Activated CD4-positive, alpha-beta memory T cell treated with anti-CD3 and anti-CD28 coated beads for 36 hours (primary cell): ENCODE results near the gene YWHAB. TPM values are rescaled to one million over a fixed set of nuclear protein-coding genes. Genes with fewer than 3 reads are reported as not detected.

Experiments used
- CTCF ChIA-PET: fragments of 350-600 bp; sonication (Branson Sonifier 250); formaldehyde crosslinking; loops from one replicate; lab custom pipeline; 2021; ENCODE audit warnings: antibody characterized with exemption, inconsistent platforms; lab: Charles Lee
- POLR2A ChIA-PET: fragments of 350-600 bp; sonication (Branson Sonifier 250); formaldehyde crosslinking; loops from one replicate; lab custom pipeline; 2021; ENCODE audit warnings: antibody characterized with exemption; lab: Charles Lee
- DNase-seq: peaks from one replicate; pipeline ENCODE4 v3.0.0-alpha.2; 2020
- H3K27ac Mint-ChIP-seq: one replicate; pipeline ENCODE4 v1.8.0; 2021; ENCODE audit warnings: mixed read lengths
- H3K27me3 Mint-ChIP-seq: one replicate; pipeline ENCODE4 v1.8.0; 2021; ENCODE audit warnings: mixed read lengths
- H3K36me3 Mint-ChIP-seq: one replicate; pipeline ENCODE4 v1.8.0; 2021; ENCODE audit warnings: mixed read lengths
- H3K4me1 Mint-ChIP-seq: one replicate; pipeline ENCODE4 v1.8.0; 2021; ENCODE audit warnings: low read depth, mixed read lengths
- H3K4me3 Mint-ChIP-seq: one replicate; pipeline ENCODE4 v1.8.0; 2021; ENCODE audit warnings: mild to moderate bottlenecking, mixed read lengths
- H3K9me3 Mint-ChIP-seq: one replicate; pipeline ENCODE4 v1.8.0; 2021; ENCODE audit warnings: mixed read lengths
- intact Hi-C: fragments of 100-400 bp; cut with micrococcal nuclease; formaldehyde crosslinking; loops from one replicate; pipeline ENCODE4 v1.15.1; 2023
- total RNA-seq, 2 experiments: library from RNA; stranded (reverse); gene quantifications; one replicate each; pipeline ENCODE4 v1.2.3, GENCODE V29; 2021

Gene YWHAB
- 100 to 1,000 TPM; 280 to 284 TPM for total RNA-seq

- peak within 1 kb of the TSS; percentile 85 for H3K4me3 Mint-ChIP-seq
- H3K4me1 Mint-ChIP-seq, result peaks cover 48% of the 10 kb centered on the region
- intact Hi-C loops, result loop anchor here (1.0 to 10.0 kb wide), 4 partner anchors 25 to 671 kb away; partner anchors contain the start of genes OSER1, PABPC1L and STK4
- H3K36me3 Mint-ChIP-seq, result peaks cover 22% of the 10 kb centered on the region
- DNase-seq, result peak; percentile 99
- H3K27me3 Mint-ChIP-seq, result no peaks in the 10 kb centered on the region
- no peaks in the 10 kb centered on the region for H3K9me3 Mint-ChIP-seq
- ChIA-PET POLR2A (interaction anchor here (0.9 to 1.1 kb wide), 3 partner anchors 9 to 74 kb away, joined by 3 to 5 read pairs (median 5); partner anchors contain the start of gene TOMM34), CTCF (interaction anchor here (0.6 to 0.8 kb wide), 2 partner anchors 13 to 405 kb away, joined by 3 to 4 read pairs; no protein-coding TSS in a partner anchor)
- H3K27ac Mint-ChIP-seq, result peak within 1 kb of the TSS; percentile 82
These were observed at the start of gene YWHAB for GRCh38 chr20:44885392-44886265. Gene YWHAB (plus strand): TSS chr20:44885705. CDS start chr20:44901534, 15,829 bp downstream.

GRCh38 chr20:44836601-44837120 lies 48.8 kb upstream of the YWHAB start:
- POLR2A ChIA-PET, result no interaction called here
- CTCF ChIA-PET, result no interaction called here
- DNase-seq, result no peak
- intact Hi-C loops, result no loop called here
- Mint-ChIP-seq H3K27ac (no peak overlapping the region), H3K4me3 (no peak overlapping the region), H3K4me1 (peaks cover 6% of the 10 kb centered on the region), H3K27me3 (peaks cover 13% of the 10 kb centered on the region), H3K9me3 (no peaks in the 10 kb centered on the region), H3K36me3 (no peaks in the 10 kb centered on the region)

GRCh38 chr20:44837946-44838345 lies 47.6 kb upstream of the YWHAB start:
- no peak overlapping the region for H3K27ac Mint-ChIP-seq
- DNase-seq, result no peak
- peaks cover 20% of the 10 kb centered on the region for H3K27me3 Mint-ChIP-seq
- peaks cover 6% of the 10 kb centered on the region for H3K4me1 Mint-ChIP-seq
- H3K4me3 Mint-ChIP-seq, result no peak overlapping the region
- intact Hi-C loops, result no loop called here
- no peaks in the 10 kb centered on the region for H3K9me3 Mint-ChIP-seq
- ChIA-PET POLR2A (no interaction called here), CTCF (no interaction called here)
- H3K36me3 Mint-ChIP-seq, result no peaks in the 10 kb centered on the region

- Mint-ChIP-seq H3K9me3 (no peaks in the 10 kb centered on the region), H3K36me3 (no peaks in the 10 kb centered on the region), H3K4me3 (no peak overlapping the region), H3K27ac (no peak overlapping the region), H3K27me3 (peaks cover 20% of the 10 kb centered on the region), H3K4me1 (peaks cover 6% of the 10 kb centered on the region)
- DNase-seq, result no peak
- CTCF ChIA-PET, result no interaction called here
- POLR2A ChIA-PET, result no interaction called here
- intact Hi-C loops, result no loop called here
These were observed 47.0 kb upstream of the YWHAB start for GRCh38 chr20:44838521-44838920.

GRCh38 chr20:44839481-44839880 lies 46.0 kb upstream of the YWHAB start:
- Mint-ChIP-seq H3K36me3 (no peaks in the 10 kb centered on the region), H3K9me3 (no peaks in the 10 kb centered on the region), H3K4me1 (peaks cover 8% of the 10 kb centered on the region), H3K27ac (no peak overlapping the region), H3K27me3 (peaks cover 20% of the 10 kb centered on the region), H3K4me3 (no peak overlapping the region)
- ChIA-PET CTCF (interaction anchor here (0.6 to 1.2 kb wide), 2 partner anchors 27 to 603 kb away, joined by 3 to 6 read pairs; no protein-coding TSS in a partner anchor), POLR2A (no interaction called here)
- no peak for DNase-seq
- intact Hi-C loops, result no loop called here

- peaks cover 2% of the 10 kb centered on the region for H3K4me1 Mint-ChIP-seq
- H3K4me3 Mint-ChIP-seq, result no peak overlapping the region
- POLR2A ChIA-PET, result no interaction called here
- no peaks in the 10 kb centered on the region for H3K9me3 Mint-ChIP-seq
- no peaks in the 10 kb centered on the region for H3K36me3 Mint-ChIP-seq
- CTCF ChIA-PET, result interaction anchor here (1.2 kb wide), 1 partner anchor 26 kb away, joined by 6 read pairs; no protein-coding TSS in a partner anchor
- intact Hi-C loops, result no loop called here
- no peak for DNase-seq
- H3K27me3 Mint-ChIP-seq, result peaks cover 17% of the 10 kb centered on the region
- H3K27ac Mint-ChIP-seq, result no peak overlapping the region
These were observed 44.7 kb upstream of the YWHAB start for GRCh38 chr20:44840826-44841225.

- no peak overlapping the region for H3K27ac Mint-ChIP-seq
- no peaks in the 10 kb centered on the region for H3K36me3 Mint-ChIP-seq
- H3K4me3 Mint-ChIP-seq, result no peak overlapping the region
- no peaks in the 10 kb centered on the region for H3K9me3 Mint-ChIP-seq
- DNase-seq, result no peak
- H3K27me3 Mint-ChIP-seq, result peaks cover 17% of the 10 kb centered on the region
- POLR2A ChIA-PET, result no interaction called here
- intact Hi-C loops, result no loop called here
- H3K4me1 Mint-ChIP-seq, result peaks cover 2% of the 10 kb centered on the region
- CTCF ChIA-PET, result no interaction called here
These were observed 43.5 kb upstream of the YWHAB start for GRCh38 chr20:44841955-44842354.

- Mint-ChIP-seq H3K27me3 (peaks cover 12% of the 10 kb centered on the region), H3K4me1 (peaks cover 2% of the 10 kb centered on the region), H3K4me3 (no peak overlapping the region), H3K9me3 (no peaks in the 10 kb centered on the region), H3K27ac (no peak overlapping the region), H3K36me3 (no peaks in the 10 kb centered on the region)
- CTCF ChIA-PET, result no interaction called here
- intact Hi-C loops, result no loop called here
- peak; percentile 26 for DNase-seq
- POLR2A ChIA-PET, result no interaction called here
These were observed 41.6 kb upstream of the YWHAB start for GRCh38 chr20:44843876-44844275.

- ChIA-PET CTCF (interaction anchor here (0.9 to 2.0 kb wide), 3 partner anchors 8 to 163 kb away, joined by 3 to 4 read pairs (median 3); no protein-coding TSS in a partner anchor), POLR2A (no interaction called here)
- intact Hi-C loops, result no loop called here
- Mint-ChIP-seq H3K4me1 (peaks cover 2% of the 10 kb centered on the region), H3K9me3 (no peaks in the 10 kb centered on the region), H3K27ac (no peak overlapping the region), H3K4me3 (no peak overlapping the region), H3K27me3 (no peaks in the 10 kb centered on the region), H3K36me3 (no peaks in the 10 kb centered on the region)
- no peak for DNase-seq
These were observed 37.1 kb upstream of the YWHAB start for GRCh38 chr20:44848254-44849015.

GRCh38 chr20:44849703-44850102 lies 35.8 kb upstream of the YWHAB start:
- H3K27ac Mint-ChIP-seq, result no peak overlapping the region
- H3K36me3 Mint-ChIP-seq, result no peaks in the 10 kb centered on the region
- CTCF ChIA-PET, result interaction anchor here (1.1 kb wide), 1 partner anchor 17 kb away, joined by 4 read pairs; no protein-coding TSS in a partner anchor
- intact Hi-C loops, result no loop called here
- no peak for DNase-seq
- H3K9me3 Mint-ChIP-seq, result no peaks in the 10 kb centered on the region
- no peak overlapping the region for H3K4me3 Mint-ChIP-seq
- POLR2A ChIA-PET, result no interaction called here
- no peaks in the 10 kb centered on the region for H3K4me1 Mint-ChIP-seq
- peaks cover 2% of the 10 kb centered on the region for H3K27me3 Mint-ChIP-seq

GRCh38 chr20:44850272-44850671 lies 35.2 kb upstream of the YWHAB start:
- Mint-ChIP-seq H3K27me3 (peaks cover 2% of the 10 kb centered on the region), H3K36me3 (no peaks in the 10 kb centered on the region), H3K27ac (no peak overlapping the region), H3K4me1 (no peaks in the 10 kb centered on the region), H3K9me3 (no peaks in the 10 kb centered on the region), H3K4me3 (no peak overlapping the region)
- no peak for DNase-seq
- POLR2A ChIA-PET, result no interaction called here
- CTCF ChIA-PET, result interaction anchor here (1.1 kb wide), 1 partner anchor 16 kb away, joined by 4 read pairs; no protein-coding TSS in a partner anchor
- intact Hi-C loops, result no loop called here

GRCh38 chr20:44850837-44851236 lies 34.7 kb upstream of the YWHAB start:
- H3K27ac Mint-ChIP-seq, result no peak overlapping the region
- peaks cover 2% of the 10 kb centered on the region for H3K27me3 Mint-ChIP-seq
- ChIA-PET CTCF (no interaction called here), POLR2A (no interaction called here)
- H3K4me3 Mint-ChIP-seq, result no peak overlapping the region
- intact Hi-C loops, result no loop called here
- H3K36me3 Mint-ChIP-seq, result no peaks in the 10 kb centered on the region
- H3K4me1 Mint-ChIP-seq, result no peaks in the 10 kb centered on the region
- DNase-seq, result no peak
- H3K9me3 Mint-ChIP-seq, result no peaks in the 10 kb centered on the region
